HCT116 (cell line): ENCODE data around the gene MANBA. TPM values are rescaled to one million over a fixed set of nuclear protein-coding genes. Genes with fewer than 3 reads are reported as not detected.

Source experiments
- ATAC-seq: fragments of 200-7000 bp; cut with Tn5 transposase; 2 replicates; pipeline ENCODE4 v1.9.1; 2020; ENCODE audit warnings: mild to moderate bottlenecking, moderate library complexity
- BruUV-seq: library from RNA; stranded (reverse); fragments of 400-500 nt; replicated peaks from 2 replicates; lab custom pipeline; 2021; lab: Mats Ljungman, UMichigan
- CTCF ChIA-PET: fragments of 300-600 bp; sonication (Branson Sonifier 250); formaldehyde crosslinking; loops from one replicate; lab custom pipeline; 2021; ENCODE audit warnings: antibody characterized with exemption; lab: Charles Lee
- POLR2A ChIA-PET: fragments of 300-600, 350-600 bp; sonication (Branson Sonifier 250); formaldehyde crosslinking; loops from one replicate; lab custom pipeline; 2021; ENCODE audit warnings: antibody characterized with exemption; lab: Charles Lee
- RAD21 ChIA-PET, 2 experiments: fragments of 300-600 bp; sonication (Branson Sonifier 250); formaldehyde crosslinking; loops; one replicate each; lab custom pipeline; 2023; ENCODE audit warnings: low total read pairs in 2 of 2; ENCODE audit not compliant: uncharacterized antibody in 2 of 2, unreplicated experiment in 2 of 2, low non-redundant PET in 1 of 2; lab: Charles Lee
- DNase-seq: peaks from one replicate; pipeline ENCODE4 v3.0.0-alpha.2; 2010; ENCODE audit warnings: low read depth, low spot score
- H2AFZ ChIP-seq: fragments of 200-600 bp; shearing (Covaris generic), sonication (generic); 2 replicates; pipeline ENCODE4 v1.6.1; 2017; ENCODE audit warnings: low read depth, mixed run types, mixed read lengths, antibody characterized with exemption, low read length; ENCODE audit not compliant: poor library complexity, severe bottlenecking
- H3K27ac ChIP-seq: 2 replicates; pipeline ENCODE4 v1.5.1; 2012; ENCODE audit warnings: low read depth, low read length
- H3K27me3 ChIP-seq: fragments of 200-600 bp; sonication (generic); 2 replicates; pipeline ENCODE4 v1.6.1; 2016; ENCODE audit warnings: mixed run types, low read length, mixed read lengths; ENCODE audit not compliant: insufficient read depth
- H3K36me3 ChIP-seq, 2 experiments: fragments of 200-500 bp in 1 of 2; fragments of 200-600 bp in 1 of 2; sonication (Bioruptor generic) in 1 of 2; sonication (generic) in 1 of 2; 2 replicates each; pipeline versions ENCODE4 v1.5.1 to v1.6.1; 2014 to 2016; ENCODE audit warnings: low read length in 2 of 2, inconsistent platforms in 1 of 2, mixed read lengths in 1 of 2, mixed run types in 1 of 2; ENCODE audit not compliant: insufficient read depth in 2 of 2, control insufficient read depth in 1 of 2
- H3K4me1 ChIP-seq, 2 experiments: fragments of 200-600 bp in 1 of 2; sonication (generic) in 1 of 2; 2 replicates each; pipeline versions ENCODE4 v1.5.1 to v1.6.1; 2012 to 2017; ENCODE audit warnings: low read length in 2 of 2, inconsistent platforms in 1 of 2, mild to moderate bottlenecking in 1 of 2, mixed read lengths in 1 of 2, mixed run types in 1 of 2, moderate library complexity in 1 of 2; ENCODE audit not compliant: insufficient read depth in 2 of 2, control insufficient read depth in 1 of 2
- H3K4me2 ChIP-seq: fragments of 200-600 bp; sonication (generic); 2 replicates; pipeline ENCODE4 v1.6.1; 2017; ENCODE audit warnings: mixed run types, low read length, mixed read lengths
- H3K4me3 ChIP-seq, 2 experiments: fragments of 200-600 bp in 1 of 2; sonication (generic) in 1 of 2; replicated peaks in 1 of 2; 2 replicates each; pipeline ENCODE4 v1.5.1; 2011 to 2016; ENCODE audit warnings: low read length in 2 of 2, control low read depth in 1 of 2, low read depth in 1 of 2, mild to moderate bottlenecking in 1 of 2, mixed read lengths in 1 of 2, mixed run types in 1 of 2
- H3K79me2 ChIP-seq: fragments of 200-600 bp; sonication (generic); 2 replicates; pipeline ENCODE4 v1.6.1; 2017; ENCODE audit warnings: mild to moderate bottlenecking, mixed run types, low read length, moderate library complexity, mixed read lengths; ENCODE audit not compliant: insufficient read depth
- H3K9ac ChIP-seq: fragments of 200-600 bp; sonication (generic); 2 replicates; pipeline ENCODE4 v1.6.1; 2016; ENCODE audit warnings: low read length, mixed read lengths
- H3K9me2 ChIP-seq: fragments of 200-600 bp; sonication (generic), shearing (Covaris generic); 2 replicates; pipeline ENCODE4 v1.6.1; 2017; ENCODE audit warnings: mixed run types, mild to moderate bottlenecking, moderate library complexity; ENCODE audit not compliant: insufficient read depth
- H3K9me3 ChIP-seq, 2 experiments: fragments of 200-500 bp in 1 of 2; fragments of 200-600 bp in 1 of 2; sonication (Bioruptor generic) in 1 of 2; sonication (generic) in 1 of 2; 2 replicates each; pipeline ENCODE4 v1.6.1; 2014 to 2017; ENCODE audit warnings: low read length in 2 of 2, mixed read lengths in 2 of 2, inconsistent platforms in 1 of 2, low read depth in 1 of 2, mild to moderate bottlenecking in 1 of 2, mixed run types in 1 of 2, moderate library complexity in 1 of 2; ENCODE audit not compliant: control insufficient read depth in 1 of 2, insufficient read depth in 1 of 2
- H4K20me1 ChIP-seq: fragments of 200-600 bp; sonication (generic), shearing (Covaris generic); 2 replicates; pipeline ENCODE4 v1.6.1; 2017; ENCODE audit warnings: mixed run types, mild to moderate bottlenecking, moderate library complexity; ENCODE audit not compliant: insufficient read depth
- CBX3 ChIP-seq: IDR thresholded peaks from 2 replicates; pipeline ENCODE4 v1.6.1; 2012; ENCODE audit warnings: low read depth
- CEBPB ChIP-seq: IDR thresholded peaks from 2 replicates; pipeline ENCODE4 v1.6.1; 2012; ENCODE audit warnings: low read depth
- CTCF ChIP-seq, 3 experiments: fragments of 200-600 bp in 1 of 3; sonication (generic) in 1 of 3; IDR thresholded peaks in 2 of 3; conservative IDR thresholded peaks in 1 of 3; 2 replicates each; pipeline ENCODE4 v1.5.1; 2012 to 2017; ENCODE audit warnings: low read depth in 2 of 3, low read length in 2 of 3, antibody characterized with exemption in 1 of 3, borderline replicate concordance in 1 of 3, control low read depth in 1 of 3, mild to moderate bottlenecking in 1 of 3, mixed read lengths in 1 of 3, mixed run types in 1 of 3, moderate library complexity in 1 of 3; ENCODE audit not compliant: insufficient read depth in 1 of 3
- EGR1 ChIP-seq: IDR thresholded peaks from 2 replicates; pipeline ENCODE4 v1.6.1; 2012; ENCODE audit warnings: low read depth
- ELF1 ChIP-seq: IDR thresholded peaks from 2 replicates; pipeline ENCODE4 v1.6.1; 2012; ENCODE audit warnings: low read depth, borderline replicate concordance
- EZH2phosphoT487 ChIP-seq: fragments of 200-600 bp; IDR thresholded peaks from 2 replicates; pipeline ENCODE4 v1.6.1; 2018; ENCODE audit warnings: antibody characterized with exemption, borderline replicate concordance
- FOSL1 ChIP-seq: IDR thresholded peaks from 2 replicates; pipeline ENCODE4 v1.6.1; 2012; ENCODE audit warnings: low read depth
- MAX ChIP-seq: IDR thresholded peaks from 2 replicates; pipeline ENCODE4 v1.6.1; 2012
- RAD21 ChIP-seq: IDR thresholded peaks from 2 replicates; pipeline ENCODE4 v1.6.1; 2012; ENCODE audit warnings: low read depth, mild to moderate bottlenecking
- SRF ChIP-seq: IDR thresholded peaks from 2 replicates; pipeline ENCODE4 v1.6.1; 2012; ENCODE audit warnings: low read depth
- TCF7L2 ChIP-seq: IDR thresholded peaks from 2 replicates; pipeline ENCODE4 v1.7.0; 2011; ENCODE audit warnings: borderline replicate concordance, inconsistent platforms; ENCODE audit not compliant: insufficient read depth, insufficient read length; ENCODE audit errors: extremely low read depth
- YY1 ChIP-seq: IDR thresholded peaks from 2 replicates; pipeline ENCODE4 v1.6.1; 2011; ENCODE audit warnings: low read length, low read depth, moderate library complexity, mild to moderate bottlenecking; ENCODE audit not compliant: insufficient replicate concordance; ENCODE audit errors: extremely low read depth
- ZBTB33 ChIP-seq: IDR thresholded peaks from 2 replicates; pipeline ENCODE4 v1.6.1; 2011; ENCODE audit warnings: mild to moderate bottlenecking, low read length, moderate library complexity; ENCODE audit not compliant: insufficient replicate concordance; ENCODE audit errors: extremely low read depth
- intact Hi-C: fragments of 100-400 bp; cut with micrococcal nuclease; formaldehyde crosslinking; loops from 2 replicates; pipeline ENCODE4 v1.10.0; 2022
- total RNA-seq: library from RNA; stranded (reverse); gene quantifications from one replicate; pipeline ENCODE4 v1.2.1, GENCODE V29; 2021; ENCODE audit not compliant: unreplicated experiment

Gene MANBA
- total RNA-seq, 1 experiment from 2014 or later: 21.3 TPM

- TF ChIP-seq RAD21 (no peak), SRF (no peak), MAX (no peak), ZBTB33 (no peak), CTCF (IDR thresholded peaks at IDR 0.05 in 2 of 3, conservative IDR thresholded peaks at IDR 0.05 in 1 of 3; ENCODE audit: borderline replicate concordance in 1 of 3, insufficient read depth in 1 of 3, low read depth in 2 of 3, low read length in 2 of 3) (no peak), CEBPB (no peak), CBX3 (no peak)
Measured at GRCh38 chr4:102781570-102781969, 20.8 kb upstream of the MANBA start (continued).

GRCh38 chr4:102780476-102781144 lies 19.8 kb upstream of the MANBA start:
- Histone ChIP-seq H3K27me3 (no peaks in the 10 kb centered on the region), H3K9ac (no peak overlapping the region), H3K9me2 (no peaks in the 10 kb centered on the region), H3K27ac (no peak overlapping the region), H2AFZ (no peak overlapping the region), H3K36me3 (no peaks in the 10 kb centered on the region), H3K9me3 (no peaks in the 10 kb centered on the region), H3K4me3 (no peak overlapping the region), H3K4me1 (peaks cover 0 to 5% of the 10 kb centered on the region in 2 experiments; a peak in 1 of 4 replicates), H3K4me2 (no peak overlapping the region; the same call in 1 of the 2 replicates), H3K79me2 (no peaks in the 10 kb centered on the region), H4K20me1 (no peaks in the 10 kb centered on the region)
- intact Hi-C loops: no loop called here
- CTCF ChIA-PET: interaction anchor here (1.0 kb wide), 1 partner anchor 161 kb away, joined by 3 read pairs; no protein-coding TSS in a partner anchor
- RAD21 ChIA-PET: no interaction called here
- POLR2A ChIA-PET: no interaction called here
- no TSS peak for BruUV-seq
- ATAC-seq (no peak), DNase-seq (no peak)
- TF ChIP-seq TCF7L2 (no peak), ELF1 (no peak), SRF (no peak), FOSL1 (peak; percentile 33), RAD21 (no peak), YY1 (no peak), EZH2phosphoT487 (no peak), EGR1 (no peak), CTCF (IDR thresholded peaks at IDR 0.05 in 2 of 3, conservative IDR thresholded peaks at IDR 0.05 in 1 of 3; ENCODE audit: borderline replicate concordance in 1 of 3, insufficient read depth in 1 of 3, low read depth in 2 of 3, low read length in 2 of 3) (no peak), CEBPB (peak; percentile 37; the same call in 1 of the 2 replicates)
